ENCODE results near the gene SPATA12. TPM values are rescaled to one million over a fixed set of nuclear protein-coding genes. Genes with fewer than 3 reads are reported as not detected.

SPATA12 gene
- total RNA-seq, 1 experiment from 2014 or later = not detected

DNA sequence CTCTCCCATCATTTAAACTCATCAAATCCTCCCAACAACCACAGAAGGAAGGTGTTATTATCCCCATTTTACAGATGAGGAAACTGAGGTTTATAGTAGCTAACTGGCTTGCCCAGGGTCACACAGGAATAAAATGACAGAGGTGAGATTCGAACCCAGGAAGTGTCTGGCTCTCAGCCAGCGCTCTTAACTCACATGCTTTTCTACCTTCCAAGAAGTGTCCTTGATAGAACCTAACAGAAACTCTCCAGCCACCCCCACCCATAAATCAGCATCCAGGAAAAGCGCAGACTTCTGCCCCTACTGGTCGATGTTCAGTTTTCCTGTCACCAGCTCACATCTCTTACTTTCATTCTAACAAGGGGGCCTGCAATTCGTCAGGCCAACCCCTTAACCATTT, 51.7 kb downstream of the SPATA12 start:
- Mint-ChIP-seq H3K4me3 (ENCODE audit: unreplicated experiment) (no peak overlapping the region), H3K27me3 (ENCODE audit: insufficient read depth, unreplicated experiment) (no peaks in the 10 kb centered on the region), H3K36me3 (ENCODE audit: insufficient read depth, unreplicated experiment) (no peaks in the 10 kb centered on the region), H3K4me1 (ENCODE audit: low read depth, unreplicated experiment) (no peaks in the 10 kb centered on the region), H3K9me3 (ENCODE audit: unreplicated experiment) (no peaks in the 10 kb centered on the region), H3K27ac (ENCODE audit: unreplicated experiment) (no peak overlapping the region)
- no peaks in the 10 kb centered on the region for H3K9me3 ChIP-seq
- H3K36me3 ChIP-seq (ENCODE audit: control insufficient read depth, insufficient read depth, low read length) = no peaks in the 10 kb centered on the region
- CTCF ChIA-PET = no interaction called here
- H3K4me1 ChIP-seq = peaks cover 6% of the 10 kb centered on the region; the same call in 1 of the 2 replicates
- H3K4me3 ChIP-seq (ENCODE audit: low read depth, low read length) = no peak overlapping the region
- TF ChIP-seq, protein P1, sequence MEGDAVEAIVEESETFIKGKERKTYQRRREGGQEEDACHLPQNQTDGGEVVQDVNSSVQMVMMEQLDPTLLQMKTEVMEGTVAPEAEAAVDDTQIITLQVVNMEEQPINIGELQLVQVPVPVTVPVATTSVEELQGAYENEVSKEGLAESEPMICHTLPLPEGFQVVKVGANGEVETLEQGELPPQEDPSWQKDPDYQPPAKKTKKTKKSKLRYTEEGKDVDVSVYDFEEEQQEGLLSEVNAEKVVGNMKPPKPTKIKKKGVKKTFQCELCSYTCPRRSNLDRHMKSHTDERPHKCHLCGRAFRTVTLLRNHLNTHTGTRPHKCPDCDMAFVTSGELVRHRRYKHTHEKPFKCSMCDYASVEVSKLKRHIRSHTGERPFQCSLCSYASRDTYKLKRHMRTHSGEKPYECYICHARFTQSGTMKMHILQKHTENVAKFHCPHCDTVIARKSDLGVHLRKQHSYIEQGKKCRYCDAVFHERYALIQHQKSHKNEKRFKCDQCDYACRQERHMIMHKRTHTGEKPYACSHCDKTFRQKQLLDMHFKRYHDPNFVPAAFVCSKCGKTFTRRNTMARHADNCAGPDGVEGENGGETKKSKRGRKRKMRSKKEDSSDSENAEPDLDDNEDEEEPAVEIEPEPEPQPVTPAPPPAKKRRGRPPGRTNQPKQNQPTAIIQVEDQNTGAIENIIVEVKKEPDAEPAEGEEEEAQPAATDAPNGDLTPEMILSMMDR (IDR thresholded peaks at IDR 0.05; ENCODE audit: insufficient read depth in 1 of 2, low read depth in 1 of 2, low read length in 1 of 2, severe bottlenecking in 1 of 2, unreplicated experiment in 1 of 2) = peak in 1 of 2 experiments; percentile 27
- BruUV-seq (replicated peaks) = no TSS peak
- intact Hi-C loops (cut with micrococcal nuclease; ENCODE audit: unreplicated experiment) = no loop called here
- POLR2A ChIA-PET = no interaction called here
- no peaks in the 10 kb centered on the region for H3K27me3 ChIP-seq (replicated peaks; ENCODE audit: control insufficient read depth, insufficient read depth, low read length)
- peak in 1 of 2 experiments; percentile 22 for DNase-seq

DNA sequence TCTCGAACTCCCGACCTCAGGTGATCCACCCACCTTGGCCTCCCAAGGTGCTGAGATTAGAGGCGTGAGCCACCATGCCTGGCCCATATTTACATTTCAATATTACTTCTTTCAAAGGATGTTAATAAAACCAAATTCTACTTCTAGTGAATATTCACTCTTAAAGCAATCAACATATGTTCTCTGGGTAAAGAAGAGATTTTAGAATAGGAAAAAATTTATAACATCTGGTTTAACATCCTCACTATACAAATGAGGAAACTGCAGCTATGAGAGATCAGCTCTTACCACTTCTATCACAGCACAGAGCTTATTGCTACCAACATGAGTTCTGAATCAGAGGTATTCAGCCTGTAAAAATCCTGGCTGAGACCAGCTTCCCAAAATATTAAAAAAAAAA, 56.0 kb downstream of the SPATA12 start:
- POLR2A ChIA-PET = interaction anchor here (0.7 kb wide), 1 partner anchor 43 kb away, joined by 7 read pairs; no protein-coding TSS in a partner anchor
- no peaks in the 10 kb centered on the region for H3K9me3 ChIP-seq
- Mint-ChIP-seq H3K36me3 (ENCODE audit: insufficient read depth, unreplicated experiment) (no peaks in the 10 kb centered on the region), H3K9me3 (ENCODE audit: unreplicated experiment) (no peaks in the 10 kb centered on the region), H3K4me3 (ENCODE audit: unreplicated experiment) (no peak overlapping the region), H3K4me1 (ENCODE audit: low read depth, unreplicated experiment) (no peaks in the 10 kb centered on the region), H3K27me3 (ENCODE audit: insufficient read depth, unreplicated experiment) (no peaks in the 10 kb centered on the region), H3K27ac (ENCODE audit: unreplicated experiment) (no peak overlapping the region)
- no peak for DNase-seq
- TF ChIP-seq, protein P1 (IDR thresholded peaks at IDR 0.05; ENCODE audit: insufficient read depth in 1 of 2, low read depth in 1 of 2, low read length in 1 of 2, severe bottlenecking in 1 of 2, unreplicated experiment in 1 of 2) = no peak
- no peaks in the 10 kb centered on the region for H3K27me3 ChIP-seq (replicated peaks; ENCODE audit: control insufficient read depth, insufficient read depth, low read length)
- no TSS peak for BruUV-seq (replicated peaks)
- no peak overlapping the region for H3K4me3 ChIP-seq (ENCODE audit: low read depth, low read length)
- CTCF ChIA-PET = interaction anchor here (0.6 kb wide), 1 partner anchor 439 kb away, joined by 4 read pairs; the partner anchor contains the start of gene PDE12
- no peaks in the 10 kb centered on the region for H3K4me1 ChIP-seq
- intact Hi-C loops (cut with micrococcal nuclease; ENCODE audit: unreplicated experiment) = no loop called here
- no peaks in the 10 kb centered on the region for H3K36me3 ChIP-seq (ENCODE audit: control insufficient read depth, insufficient read depth, low read length)

DNA sequence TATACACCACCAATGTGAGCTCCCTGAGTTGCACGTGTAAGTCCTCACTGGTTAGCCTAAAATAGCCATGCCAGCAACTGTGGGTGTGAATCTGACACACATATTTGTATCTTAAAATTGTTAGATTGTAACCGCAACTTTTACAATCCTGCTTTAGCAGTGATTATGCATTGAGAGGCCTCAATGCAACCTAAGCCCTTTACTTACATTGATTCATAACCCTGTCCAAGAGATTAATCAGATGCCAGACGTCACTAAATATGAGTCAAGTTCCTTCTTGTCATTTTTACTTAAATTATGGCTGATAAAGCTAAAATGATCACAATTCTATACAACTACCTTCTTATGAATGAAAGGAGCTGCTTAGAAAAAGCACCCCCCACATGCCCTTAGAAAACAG, 57.8 kb downstream of the SPATA12 start:
- ChIA-PET CTCF (no interaction called here), POLR2A (no interaction called here)
- no peaks in the 10 kb centered on the region for H3K9me3 Mint-ChIP-seq (ENCODE audit: unreplicated experiment)
- H3K36me3 Mint-ChIP-seq (ENCODE audit: insufficient read depth, unreplicated experiment) = no peaks in the 10 kb centered on the region
- no peak overlapping the region for H3K4me3 Mint-ChIP-seq (ENCODE audit: unreplicated experiment)
- no peaks in the 10 kb centered on the region for H3K27me3 ChIP-seq (replicated peaks; ENCODE audit: control insufficient read depth, insufficient read depth, low read length)
- no peak overlapping the region for H3K4me3 ChIP-seq (ENCODE audit: low read depth, low read length)
- no peaks in the 10 kb centered on the region for H3K36me3 ChIP-seq (ENCODE audit: control insufficient read depth, insufficient read depth, low read length)
- TF ChIP-seq, protein P1 (IDR thresholded peaks at IDR 0.05; ENCODE audit: insufficient read depth in 1 of 2, low read depth in 1 of 2, low read length in 1 of 2, severe bottlenecking in 1 of 2, unreplicated experiment in 1 of 2) = no peak
- intact Hi-C loops (cut with micrococcal nuclease; ENCODE audit: unreplicated experiment) = no loop called here
- no peak overlapping the region for H3K27ac Mint-ChIP-seq (ENCODE audit: unreplicated experiment)
- H3K4me1 ChIP-seq = no peaks in the 10 kb centered on the region
- no peaks in the 10 kb centered on the region for H3K9me3 ChIP-seq
- H3K4me1 Mint-ChIP-seq (ENCODE audit: low read depth, unreplicated experiment) = no peaks in the 10 kb centered on the region
- DNase-seq = no peak
- no TSS peak for BruUV-seq (replicated peaks)
- H3K27me3 Mint-ChIP-seq (ENCODE audit: insufficient read depth, unreplicated experiment) = no peaks in the 10 kb centered on the region

All from Caco-2 (cell line).